ENCODE results near the gene CENPA. TPM values are rescaled to one million over a fixed set of nuclear protein-coding genes. Genes with fewer than 3 reads are reported as not detected.
A peak's percentile ranks its signal among the peaks of the same experiment; 100 is the strongest.
"Not testable (repeated sequence)": the region's sequence is repeated elsewhere in the genome, so short reads cannot be mapped to it uniquely, and the experiment has no call there.

Gene CENPA
- total and polyA plus RNA-seq, 3 experiments from 2014 or later = 0.70 to 21.6 (median 18.2) TPM

DNA sequence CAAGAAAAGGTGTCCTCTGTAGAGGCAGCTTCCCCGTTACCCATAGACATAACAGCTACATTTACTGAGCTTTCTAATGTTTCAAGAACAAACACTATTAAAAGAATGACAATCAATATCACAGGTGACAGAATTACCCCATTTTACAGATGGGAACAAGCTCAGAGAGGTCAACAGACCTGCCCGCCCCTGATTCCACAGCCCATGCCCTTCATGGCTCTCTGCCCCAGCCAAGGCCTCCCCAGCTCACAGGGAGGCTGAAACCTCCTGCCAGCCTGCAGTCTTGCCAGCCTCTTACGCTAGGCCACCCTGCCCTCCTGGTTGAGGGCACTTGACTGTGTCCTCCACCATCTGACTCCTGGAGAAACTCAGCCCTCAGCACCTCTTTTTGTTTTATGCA, 40.9 kb upstream of the CENPA start:
- no peak overlapping the region for H3K4me3 Mint-ChIP-seq
- H3K4me1 ChIP-seq (ENCODE audit: insufficient read depth, low read length) = no peaks in the 10 kb centered on the region
- DNase-seq = no peak
- ChIA-PET POLR2A (interaction anchor here (0.6 kb wide), 1 partner anchor 322 kb away, joined by 3 read pairs; no protein-coding TSS in a partner anchor), CTCF (interaction anchor here (0.8 to 2.5 kb wide), 4 partner anchors 8 to 138 kb away, joined by 3 to 11 read pairs (median 4); no protein-coding TSS in a partner anchor)
- H3K36me3 Mint-ChIP-seq = no peaks in the 10 kb centered on the region
- H3K27me3 ChIP-seq (ENCODE audit: insufficient read depth, low read length, poor library complexity, severe bottlenecking) = no peaks in the 10 kb centered on the region
- peaks cover 7 to 11% (median 8%) of the 10 kb centered on the region in 3 donors for H3K4me1 Mint-ChIP-seq
- H3K4me3 ChIP-seq (ENCODE audit: low read length) = no peak overlapping the region
- H3K36me3 ChIP-seq (ENCODE audit: insufficient read depth, low read length) = no peaks in the 10 kb centered on the region
- H3K27ac Mint-ChIP-seq = no peak overlapping the region
- peaks cover 0 to 1% of the 10 kb centered on the region in 2 donors for H3K27me3 Mint-ChIP-seq
- no peaks in the 10 kb centered on the region for H3K9me3 Mint-ChIP-seq
- H3K9me3 ChIP-seq (ENCODE audit: low read length) = no peaks in the 10 kb centered on the region
- H3K27ac ChIP-seq (ENCODE audit: low read depth, low read length) = no peak overlapping the region

DNA sequence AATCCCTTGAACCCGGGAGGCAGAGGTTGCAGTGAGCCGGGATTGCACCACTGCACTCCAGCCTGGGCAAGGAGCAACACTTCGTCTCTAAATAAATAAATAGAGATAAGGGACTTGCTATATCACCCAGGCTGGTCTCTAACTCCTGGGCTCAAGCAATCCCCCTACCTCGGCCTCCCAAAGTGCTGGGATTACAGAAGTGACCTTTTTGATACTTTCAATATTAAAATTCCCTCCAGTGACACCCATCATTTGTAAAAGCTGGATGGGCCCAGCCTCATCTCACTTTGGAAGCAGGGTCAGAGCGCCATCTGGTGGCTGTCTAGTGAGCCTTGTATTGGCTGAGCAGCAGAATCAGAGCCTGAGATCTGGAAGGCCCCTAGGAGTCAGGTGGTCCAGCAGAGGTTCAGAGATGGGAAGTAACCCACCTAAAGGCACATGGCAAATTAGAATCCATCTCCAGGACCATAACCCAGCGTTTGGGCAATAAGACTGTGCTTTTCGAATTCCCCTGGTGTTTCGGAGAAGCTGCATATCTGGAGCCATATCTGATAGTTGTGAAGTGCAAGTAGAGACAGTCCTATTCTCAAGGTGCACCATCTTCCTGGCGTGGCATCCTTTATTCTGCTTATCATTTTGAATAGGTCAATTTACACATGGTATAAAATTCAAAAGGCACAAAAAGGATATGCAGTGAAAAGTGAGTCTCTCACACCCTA, 40.1 kb upstream of the CENPA start:
- no peaks in the 10 kb centered on the region for H3K9me3 Mint-ChIP-seq
- POLR2A ChIA-PET = interaction anchor here (0.6 kb wide), 1 partner anchor 323 kb away, joined by 3 read pairs; no protein-coding TSS in a partner anchor

DNA sequence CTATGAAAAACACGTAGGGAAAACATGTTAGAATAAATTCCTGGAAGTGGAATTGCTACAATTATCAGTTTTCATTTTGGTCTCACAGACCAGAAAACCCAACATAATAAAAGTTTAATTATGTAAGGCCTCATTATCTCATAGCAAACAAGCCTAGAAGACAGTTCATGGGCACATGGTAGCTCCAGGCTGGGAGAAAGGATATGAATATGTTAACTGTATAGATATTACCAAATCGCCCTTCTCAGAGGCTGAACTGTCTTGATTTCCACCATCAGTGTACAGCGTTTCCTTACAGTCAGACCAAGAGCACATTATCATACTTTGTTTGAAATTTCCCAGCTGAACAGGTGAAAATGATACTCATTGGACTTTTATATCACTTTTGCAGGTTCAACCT, 38.9 kb upstream of the CENPA start:
- Mint-ChIP-seq H3K27ac (no peak overlapping the region), H3K4me3 (no peak overlapping the region), H3K4me1 (no peaks in the 10 kb centered on the region), H3K27me3 (peaks cover 0 to 1% of the 10 kb centered on the region in 2 donors), H3K9me3 (no peaks in the 10 kb centered on the region), H3K36me3 (no peaks in the 10 kb centered on the region)
- Histone ChIP-seq H3K4me1 (ENCODE audit: insufficient read depth, low read length) (no peaks in the 10 kb centered on the region), H3K27me3 (ENCODE audit: insufficient read depth, low read length, poor library complexity, severe bottlenecking) (no peaks in the 10 kb centered on the region), H3K4me3 (ENCODE audit: low read length) (no peak overlapping the region), H3K36me3 (ENCODE audit: insufficient read depth, low read length) (no peaks in the 10 kb centered on the region), H3K9me3 (ENCODE audit: low read length) (no peaks in the 10 kb centered on the region), H3K27ac (ENCODE audit: low read depth, low read length) (no peak overlapping the region)
- ChIA-PET CTCF (no interaction called here), POLR2A (no interaction called here)
- DNase-seq = no peak

More for the DNA sequence above, 40.1 kb upstream of the CENPA start:
- Histone ChIP-seq H3K27ac (ENCODE audit: low read depth, low read length) (no peak overlapping the region), H3K27me3 (ENCODE audit: insufficient read depth, low read length, poor library complexity, severe bottlenecking) (no peaks in the 10 kb centered on the region), H3K36me3 (ENCODE audit: insufficient read depth, low read length) (no peaks in the 10 kb centered on the region), H3K4me1 (ENCODE audit: insufficient read depth, low read length) (no peaks in the 10 kb centered on the region), H3K4me3 (ENCODE audit: low read length) (no peak overlapping the region), H3K9me3 (ENCODE audit: low read length) (no peaks in the 10 kb centered on the region)
- H3K36me3 Mint-ChIP-seq = no peaks in the 10 kb centered on the region
- H3K27ac Mint-ChIP-seq = peak overlapping the region in 1 of 8 donors; percentile 55
- peaks cover 5 to 7% (median 6%) of the 10 kb centered on the region in 3 donors for H3K4me1 Mint-ChIP-seq
- CTCF ChIA-PET = interaction anchor here (0.8 to 2.5 kb wide), 8 partner anchors 9 to 148 kb away, joined by 3 to 11 read pairs (median 3); no protein-coding TSS in a partner anchor
- H3K27me3 Mint-ChIP-seq = peaks cover 0 to 1% of the 10 kb centered on the region in 2 donors
- H3K4me3 Mint-ChIP-seq = no peak overlapping the region
- DNase-seq = peak; percentile 47 to 81 (median 64)

DNA sequence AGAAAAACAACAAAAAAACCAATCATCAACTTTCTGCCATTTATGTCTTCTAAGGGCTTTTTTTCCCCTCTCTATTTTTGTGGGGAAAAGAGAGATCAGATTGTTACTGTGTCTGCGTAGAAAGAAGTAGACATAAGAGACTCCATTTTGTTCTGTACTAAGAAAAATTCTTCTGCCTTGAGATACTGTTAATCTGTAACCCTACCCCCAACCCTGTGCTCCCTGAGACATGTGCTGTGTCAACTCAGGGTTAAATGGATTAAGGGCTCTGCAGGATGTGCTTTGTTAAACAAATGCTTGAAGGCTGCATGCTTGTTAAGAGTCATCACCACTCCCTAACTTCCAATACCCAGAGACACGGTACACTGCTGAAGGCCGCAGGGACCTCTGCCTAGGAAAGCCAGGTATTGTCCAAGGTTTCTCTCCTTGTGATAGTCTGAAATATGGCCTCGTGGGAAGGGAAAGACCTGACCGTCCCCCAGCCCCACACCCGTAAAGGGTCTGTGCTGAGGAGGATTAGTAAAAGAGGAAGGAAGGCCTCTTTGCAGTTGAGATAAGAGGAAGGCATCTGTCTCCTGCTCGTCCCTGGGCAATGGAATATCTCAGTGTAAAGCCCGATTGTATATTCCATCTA, 36.0 kb upstream of the CENPA start:
- H3K36me3 ChIP-seq (ENCODE audit: insufficient read depth, low read length); H3K9me3 ChIP-seq (ENCODE audit: low read length); H3K4me3 ChIP-seq (ENCODE audit: low read length); CTCF ChIA-PET; H3K4me3 Mint-ChIP-seq; H3K4me1 ChIP-seq (ENCODE audit: insufficient read depth, low read length); H3K9me3 Mint-ChIP-seq; H3K36me3 Mint-ChIP-seq; H3K27me3 ChIP-seq (ENCODE audit: insufficient read depth, low read length, poor library complexity, severe bottlenecking); H3K27me3 Mint-ChIP-seq; POLR2A ChIA-PET; DNase-seq; H3K4me1 Mint-ChIP-seq: not testable (repeated sequence)
- H3K27ac ChIP-seq (ENCODE audit: low read depth, low read length) = peak overlapping the region; percentile 9
- peak overlapping the region in 1 of 8 donors; percentile 11 for H3K27ac Mint-ChIP-seq

DNA sequence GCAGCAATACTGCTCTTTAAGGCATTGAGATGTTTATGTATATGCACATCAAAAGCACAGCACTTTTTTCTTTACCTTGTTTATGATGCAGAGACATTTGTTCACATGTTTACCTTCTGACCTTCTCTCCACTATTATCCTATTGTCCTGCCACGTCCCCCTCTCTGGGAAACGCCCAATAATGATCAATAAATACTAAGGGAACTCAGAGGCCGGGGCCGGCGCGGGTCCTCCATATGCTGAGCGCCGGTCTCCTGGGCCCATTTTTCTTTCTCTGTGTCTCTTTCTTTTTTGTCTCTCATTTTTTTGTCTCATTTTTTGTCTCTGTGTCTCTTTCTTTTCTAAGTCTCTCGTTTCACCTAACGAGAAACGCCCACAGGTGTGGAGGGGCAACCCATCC, 35.4 kb upstream of the CENPA start:
- CTCF ChIA-PET; H3K9me3 Mint-ChIP-seq; H3K27ac ChIP-seq (ENCODE audit: low read depth, low read length); H3K4me3 ChIP-seq (ENCODE audit: low read length); POLR2A ChIA-PET; H3K4me1 ChIP-seq (ENCODE audit: insufficient read depth, low read length); H3K27me3 ChIP-seq (ENCODE audit: insufficient read depth, low read length, poor library complexity, severe bottlenecking); H3K27me3 Mint-ChIP-seq; H3K36me3 ChIP-seq (ENCODE audit: insufficient read depth, low read length); H3K36me3 Mint-ChIP-seq; H3K27ac Mint-ChIP-seq; H3K9me3 ChIP-seq (ENCODE audit: low read length); DNase-seq; H3K4me3 Mint-ChIP-seq; H3K4me1 Mint-ChIP-seq: not testable (repeated sequence)

DNA sequence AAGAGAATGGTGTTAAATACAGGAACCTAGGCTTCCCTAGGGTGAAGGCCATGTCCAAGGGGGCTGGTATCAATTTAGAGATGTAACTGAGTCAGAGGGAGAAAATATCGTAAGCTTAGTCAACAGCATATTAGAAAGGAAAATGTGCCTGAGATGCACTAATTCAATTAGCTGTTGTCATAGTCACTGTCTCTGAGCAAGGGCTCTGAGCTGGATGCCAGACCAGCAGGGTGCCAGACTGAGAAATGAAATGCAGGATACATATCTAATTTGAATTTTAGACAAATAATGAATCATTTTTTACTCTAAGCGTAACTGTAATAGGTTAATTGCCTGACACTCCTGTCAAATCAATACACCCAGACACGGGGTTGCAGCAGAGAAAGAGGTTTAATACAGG, 33.2 kb upstream of the CENPA start:
- Histone ChIP-seq H3K36me3 (ENCODE audit: insufficient read depth, low read length) (no peaks in the 10 kb centered on the region), H3K9me3 (ENCODE audit: low read length) (no peaks in the 10 kb centered on the region), H3K27me3 (ENCODE audit: insufficient read depth, low read length, poor library complexity, severe bottlenecking) (no peaks in the 10 kb centered on the region), H3K4me1 (ENCODE audit: insufficient read depth, low read length) (no peaks in the 10 kb centered on the region), H3K27ac (ENCODE audit: low read depth, low read length) (no peak overlapping the region), H3K4me3 (ENCODE audit: low read length) (no peak overlapping the region)
- no peaks in the 10 kb centered on the region for H3K36me3 Mint-ChIP-seq
- ChIA-PET CTCF (interaction anchor here (1.0 to 1.6 kb wide), 2 partner anchors 8 to 11 kb away, joined by 3 to 4 read pairs; partner anchors contain the start of gene SLC35F6), POLR2A (no interaction called here)
- H3K27ac Mint-ChIP-seq = no peak overlapping the region
- H3K4me1 Mint-ChIP-seq = no peaks in the 10 kb centered on the region
- no peak overlapping the region for H3K4me3 Mint-ChIP-seq
- H3K27me3 Mint-ChIP-seq = peaks cover 4 to 6% of the 10 kb centered on the region in 2 donors
- no peaks in the 10 kb centered on the region for H3K9me3 Mint-ChIP-seq
- DNase-seq = no peak

DNA sequence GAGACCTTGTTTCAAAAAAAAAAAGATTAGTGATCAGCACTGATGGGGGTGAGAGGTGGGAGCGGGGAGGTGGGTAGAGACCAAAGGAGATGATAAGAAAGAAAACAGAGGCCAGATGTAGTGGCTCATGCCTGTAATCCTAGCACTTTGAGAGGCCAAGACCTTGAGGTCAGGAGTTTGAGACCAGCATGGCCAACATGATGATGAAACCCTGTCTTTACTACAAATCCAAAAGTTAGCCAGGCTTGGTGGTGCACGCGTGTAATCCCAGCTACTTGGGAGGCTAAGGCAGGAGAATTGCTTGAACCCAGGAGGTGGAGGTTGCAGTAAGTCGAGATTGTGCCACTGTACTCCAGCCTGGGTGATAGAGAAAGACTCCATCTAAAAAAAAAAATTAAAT, 31.3 kb upstream of the CENPA start:
- Mint-ChIP-seq H3K36me3 (no peaks in the 10 kb centered on the region), H3K4me3 (no peak overlapping the region), H3K27me3 (peaks cover 4 to 6% of the 10 kb centered on the region in 2 donors), H3K4me1 (no peaks in the 10 kb centered on the region), H3K27ac (no peak overlapping the region), H3K9me3 (no peaks in the 10 kb centered on the region)
- Histone ChIP-seq H3K4me1 (ENCODE audit: insufficient read depth, low read length) (no peaks in the 10 kb centered on the region), H3K27ac (ENCODE audit: low read depth, low read length) (no peak overlapping the region), H3K36me3 (ENCODE audit: insufficient read depth, low read length) (no peaks in the 10 kb centered on the region), H3K9me3 (ENCODE audit: low read length) (no peaks in the 10 kb centered on the region), H3K27me3 (ENCODE audit: insufficient read depth, low read length, poor library complexity, severe bottlenecking) (no peaks in the 10 kb centered on the region), H3K4me3 (ENCODE audit: low read length) (no peak overlapping the region)
- ChIA-PET POLR2A (no interaction called here), CTCF (interaction anchor here (1.3 kb wide), 1 partner anchor 8 kb away, joined by 5 read pairs; no protein-coding TSS in a partner anchor)
- DNase-seq = no peak

DNA sequence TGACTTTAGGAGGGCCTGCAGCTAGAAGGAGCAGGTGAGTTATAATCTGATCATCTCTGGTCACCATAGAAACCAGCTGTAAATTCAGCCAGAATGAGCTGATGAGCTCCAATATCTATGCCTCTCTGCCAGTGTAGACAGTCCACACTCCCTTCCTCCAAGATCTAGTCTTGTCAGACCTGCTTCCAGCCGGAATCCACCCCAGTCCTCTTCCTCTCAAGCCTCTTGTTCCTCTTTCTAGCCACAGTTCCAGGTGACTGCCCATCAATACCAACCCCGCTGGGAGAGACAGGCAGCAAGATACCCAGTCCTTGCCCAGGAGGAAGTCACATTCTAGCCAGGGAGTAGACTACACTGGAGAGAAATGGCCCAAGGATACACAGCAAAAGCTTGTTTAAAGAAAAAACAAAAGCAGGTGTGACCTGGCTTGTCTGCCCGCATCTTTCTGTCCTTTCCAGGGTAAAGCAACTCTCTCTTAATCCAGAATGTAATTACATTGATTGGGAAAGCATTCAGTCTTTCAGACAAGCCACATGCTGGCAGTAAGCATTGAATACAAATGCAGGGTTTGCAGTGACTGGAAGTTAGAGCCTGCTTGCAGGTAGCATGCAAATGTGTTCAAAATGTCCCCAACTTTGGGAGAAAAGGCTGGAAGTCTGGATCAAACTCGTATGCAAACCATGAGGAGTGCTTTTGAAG, 30.7 kb upstream of the CENPA start:
- Mint-ChIP-seq H3K27me3 (peaks cover 4 to 6% of the 10 kb centered on the region in 2 donors), H3K36me3 (no peaks in the 10 kb centered on the region), H3K4me3 (no peak overlapping the region), H3K4me1 (no peaks in the 10 kb centered on the region), H3K27ac (no peak overlapping the region), H3K9me3 (no peaks in the 10 kb centered on the region)
- no peak for DNase-seq
- ChIA-PET POLR2A (no interaction called here), CTCF (interaction anchor here (1.3 kb wide), 1 partner anchor 9 kb away, joined by 5 read pairs; no protein-coding TSS in a partner anchor)
- Histone ChIP-seq H3K4me3 (ENCODE audit: low read length) (no peak overlapping the region), H3K27me3 (ENCODE audit: insufficient read depth, low read length, poor library complexity, severe bottlenecking) (no peaks in the 10 kb centered on the region), H3K4me1 (ENCODE audit: insufficient read depth, low read length) (no peaks in the 10 kb centered on the region), H3K9me3 (ENCODE audit: low read length) (no peaks in the 10 kb centered on the region), H3K27ac (ENCODE audit: low read depth, low read length) (no peak overlapping the region), H3K36me3 (ENCODE audit: insufficient read depth, low read length) (no peaks in the 10 kb centered on the region)
